Endothelial cell of umbilical vein (primary cell): ENCODE measurements around the gene ALG12. TPM values are rescaled to one million over a fixed set of nuclear protein-coding genes. Genes with fewer than 3 reads are reported as not detected.
A peak's percentile ranks its signal among the peaks of the same experiment; 100 is the strongest.

Source experiments
- BruUV-seq: library from RNA; stranded (reverse); fragments of 400-500 nt; replicated peaks from 2 replicates; lab custom pipeline; 2021; lab: Mats Ljungman, UMichigan
- CTCF ChIA-PET: fragments of 300-600, 350-600 bp; sonication (Branson Sonifier 250); formaldehyde crosslinking; loops from one replicate; lab custom pipeline; 2021; ENCODE audit warnings: antibody characterized with exemption, inconsistent platforms; lab: Charles Lee
- POLR2A ChIA-PET: fragments of 300-600, 350-600 bp; sonication (Branson Sonifier 250); formaldehyde crosslinking; loops from one replicate; lab custom pipeline; 2021; ENCODE audit warnings: antibody characterized with exemption, inconsistent platforms; lab: Charles Lee
- DNase-seq: peaks from one replicate; pipeline ENCODE4 v3.0.0-alpha.2; 2011; ENCODE audit warnings: low read depth, low spot score
- FAIRE-seq: peaks from 2 replicates; lab custom pipeline; 2011; peaks lifted over from hg19 to GRCh38; lab: Jason Lieb, UNC
- H2AFZ ChIP-seq: 2 replicates; pipeline ENCODE4 v1.6.0; 2012; ENCODE audit warnings: low read depth, low read length, control low read depth, inconsistent platforms
- H3K27ac ChIP-seq: 2 replicates; pipeline ENCODE4 v1.5.1; 2011; ENCODE audit warnings: low read depth, mild to moderate bottlenecking, control low read depth, low read length, moderate library complexity; ENCODE audit not compliant: insufficient read depth
- H3K27me3 ChIP-seq, 2 experiments: 2 replicates each; pipeline versions ENCODE4 v1.6.0 to v1.6.1; 2011; ENCODE audit warnings: low read length in 2 of 2, mixed read lengths in 1 of 2; ENCODE audit not compliant: control insufficient read depth in 2 of 2, insufficient read depth in 2 of 2
- H3K36me3 ChIP-seq, 2 experiments: 2 replicates in 1 of 2; 3 replicates in 1 of 2; pipeline ENCODE4 v1.5.1; 2011; ENCODE audit warnings: low read length in 2 of 2, mild to moderate bottlenecking in 1 of 2, moderate library complexity in 1 of 2; ENCODE audit not compliant: control insufficient read depth in 2 of 2, insufficient read depth in 2 of 2; ENCODE audit errors: extremely low read depth in 1 of 2
- H3K4me1 ChIP-seq: 3 replicates; pipeline ENCODE4 v1.5.1; 2011; ENCODE audit warnings: mild to moderate bottlenecking, low read length; ENCODE audit not compliant: control insufficient read depth, insufficient read depth; ENCODE audit errors: extremely low read depth
- H3K4me2 ChIP-seq: 2 replicates; pipeline ENCODE4 v1.6.1; 2011; ENCODE audit warnings: low read length, control low read depth, mixed read lengths; ENCODE audit not compliant: insufficient read depth
- H3K4me3 ChIP-seq, 3 experiments: fragments of 200-600 bp in 1 of 3; sonication (generic), shearing (Covaris generic) in 1 of 3; replicated peaks in 1 of 3; 2 replicates each; pipeline ENCODE4 v1.5.1; 2011 to 2016; ENCODE audit warnings: control low read depth in 3 of 3, low read length in 3 of 3, mild to moderate bottlenecking in 2 of 3, inconsistent platforms in 1 of 3, low read depth in 1 of 3, moderate library complexity in 1 of 3; ENCODE audit not compliant: insufficient read depth in 1 of 3
- H3K79me2 ChIP-seq: 2 replicates; pipeline ENCODE4 v1.6.0; 2012; ENCODE audit warnings: low read length, inconsistent platforms; ENCODE audit not compliant: control insufficient read depth, insufficient read depth
- H3K9ac ChIP-seq: replicated peaks from 2 replicates; pipeline ENCODE3; 2011; ENCODE audit warnings: low read length, control low read depth; ENCODE audit not compliant: insufficient read depth; ENCODE audit errors: extremely low read depth
- H3K9me1 ChIP-seq: replicated peaks from 3 replicates; pipeline ENCODE4 v1.6.0; 2011; ENCODE audit warnings: mild to moderate bottlenecking, low read length; ENCODE audit not compliant: control insufficient read depth, insufficient read depth; ENCODE audit errors: extremely low read depth
- H3K9me3 ChIP-seq: replicated peaks from 2 replicates; pipeline ENCODE4 v1.5.1; 2012; ENCODE audit warnings: low read length, inconsistent platforms; ENCODE audit not compliant: control insufficient read depth, insufficient read depth
- H4K20me1 ChIP-seq: replicated peaks from 2 replicates; pipeline ENCODE3; 2011; ENCODE audit warnings: mild to moderate bottlenecking, low read length; ENCODE audit not compliant: control insufficient read depth, insufficient read depth; ENCODE audit errors: extremely low read depth
- CTCF ChIP-seq, 2 donors: IDR thresholded peaks; 1 replicate in 1 of 2; 2 replicates in 1 of 2; pipeline ENCODE4 v1.5.1; 2011; ENCODE audit warnings: low read length in 2 of 2, mild to moderate bottlenecking in 2 of 2, moderate library complexity in 2 of 2, control low read depth in 1 of 2, inconsistent platforms in 1 of 2, low read depth in 1 of 2; ENCODE audit not compliant: insufficient read depth in 1 of 2; ENCODE audit errors: extremely low read depth in 1 of 2
- EZH2 ChIP-seq: IDR thresholded peaks from 2 replicates; pipeline ENCODE4 v1.6.1; 2012; ENCODE audit warnings: borderline replicate concordance, low read depth, mild to moderate bottlenecking, moderate library complexity, low read length, inconsistent platforms; ENCODE audit not compliant: severe bottlenecking
- FOS ChIP-seq: IDR thresholded peaks from 2 replicates; pipeline ENCODE4 v1.6.1; 2011; ENCODE audit warnings: mild to moderate bottlenecking, low read length, moderate library complexity, borderline replicate concordance; ENCODE audit not compliant: insufficient read depth
- GATA2 ChIP-seq: IDR thresholded peaks from 2 replicates; pipeline ENCODE4 v1.7.0; 2011; ENCODE audit warnings: low read depth, mild to moderate bottlenecking, moderate library complexity, mixed read lengths, low read length; ENCODE audit not compliant: insufficient read length, insufficient read depth
- JUN ChIP-seq: IDR thresholded peaks from 2 replicates; pipeline ENCODE4 v1.6.1; 2011; ENCODE audit warnings: borderline replicate concordance, low read depth; ENCODE audit not compliant: insufficient read length, insufficient read depth
- MAX ChIP-seq: IDR thresholded peaks from 2 replicates; pipeline ENCODE4 v1.6.1; 2011; ENCODE audit not compliant: insufficient read depth, insufficient read length
- MYC ChIP-seq: IDR thresholded peaks from one replicate; pipeline ENCODE4 v1.6.1; 2011; ENCODE audit warnings: mild to moderate bottlenecking, low read depth, low read length
- POLR2A ChIP-seq: IDR thresholded peaks from 2 replicates; pipeline ENCODE4 v1.6.1; 2012; ENCODE audit warnings: low read depth, mild to moderate bottlenecking, control low read depth, low read length
- POLR2AphosphoS5 ChIP-seq: IDR thresholded peaks from 2 replicates; pipeline ENCODE4 v1.6.1; 2012; ENCODE audit warnings: low read depth, mild to moderate bottlenecking, control low read depth, low read length, moderate library complexity; ENCODE audit not compliant: insufficient read depth
- dilution Hi-C: fragments of 300-500 bp; cut with MboI; formaldehyde crosslinking; loops from one replicate; pipeline ENCODE4 v1.15.0; 2019; ENCODE audit warnings: low sequenced_read_pairs; ENCODE audit not compliant: extremely low pct_ligation_motif_present
- intact Hi-C: fragments of 100-400 bp; cut with micrococcal nuclease; formaldehyde crosslinking; loops from one replicate; pipeline ENCODE4 v1.10.0; 2022
- polyA plus RNA-seq, 4 experiments: library from polyadenylated mRNA; depleted of rRNA in 3 of 4; stranded (reverse) in 3 of 4; unstranded in 1 of 4; fragments of >200 nt; gene quantifications; 2 replicates each; pipeline versions ENCODE4 v1.2.1 to v1.2.3, GENCODE V29; 2011 to 2012; ENCODE audit warnings: missing spikeins in 1 of 4
- total RNA-seq: library from RNA; stranded (reverse); gene quantifications from 2 replicates; pipeline ENCODE4 v1.2.3, GENCODE V29; 2021

ALG12 gene
- total and polyA plus RNA-seq, 2 donors (not counting 3 experiments of a cell fraction or from before 2014, with no cell fraction given) = 14.6 to 18.0 TPM

- peak overlapping the region in 1 of 3 experiments; percentile 33 for H3K4me3 ChIP-seq
These were observed 16.8 kb upstream of the ALG12 start for GRCh38 chr22:49934891-49935557.

More at GRCh38 chr22:49934891-49935557, 16.8 kb upstream of the ALG12 start:
- TF ChIP-seq POLR2A (no peak), POLR2AphosphoS5 (no peak), MAX (no peak), GATA2 (no peak), FOS (no peak), CTCF (IDR thresholded peaks at IDR 0.05; ENCODE audit: extremely low read depth in 1 of 2, insufficient read depth in 1 of 2, low read depth in 1 of 2, low read length in 2 of 2) (no peak), MYC (no peak), JUN (no peak), EZH2 (no peak)
- H4K20me1 ChIP-seq = no peaks in the 10 kb centered on the region
- no peaks in the 10 kb centered on the region for H3K9me3 ChIP-seq
- no peak overlapping the region for H2AFZ ChIP-seq
- dilution Hi-C loops = no loop called here
- peak overlapping the region; percentile 45 for H3K9ac ChIP-seq
- POLR2A ChIA-PET = interaction anchor here (0.8 to 1.8 kb wide), 2 partner anchors 26 to 373 kb away, joined by 4 to 14 read pairs; partner anchors contain the start of genes PIM3 and PLXNB2
- FAIRE-seq (no peak), DNase-seq (peak; percentile 44)
- no peaks in the 10 kb centered on the region for H3K36me3 ChIP-seq
- CTCF ChIA-PET = interaction anchor here (4.3 kb wide), 1 partner anchor 96 kb away, joined by 34 read pairs; no protein-coding TSS in a partner anchor
- H3K4me1 ChIP-seq = peaks cover 67% of the 10 kb centered on the region
- peak overlapping the region; percentile 78 for H3K27ac ChIP-seq
- intact Hi-C loops = no loop called here
- H3K4me2 ChIP-seq = peak overlapping the region; percentile 47
- no peaks in the 10 kb centered on the region for H3K27me3 ChIP-seq
- BruUV-seq = no TSS peak
- H3K9me1 ChIP-seq = no peaks in the 10 kb centered on the region
- no peaks in the 10 kb centered on the region for H3K79me2 ChIP-seq
